Measurements from ENCODE around the gene ZNF780A. TPM values are rescaled to one million over a fixed set of nuclear protein-coding genes. Genes with fewer than 3 reads are reported as not detected.
"Not testable (repeated sequence)": the region's sequence is repeated elsewhere in the genome, so short reads cannot be mapped to it uniquely, and the experiment has no call there.

Gene ZNF780A
- total RNA-seq, 4 donors from 2014 or later = 9.6 to 15.7 (median 13.0) TPM

DNA sequence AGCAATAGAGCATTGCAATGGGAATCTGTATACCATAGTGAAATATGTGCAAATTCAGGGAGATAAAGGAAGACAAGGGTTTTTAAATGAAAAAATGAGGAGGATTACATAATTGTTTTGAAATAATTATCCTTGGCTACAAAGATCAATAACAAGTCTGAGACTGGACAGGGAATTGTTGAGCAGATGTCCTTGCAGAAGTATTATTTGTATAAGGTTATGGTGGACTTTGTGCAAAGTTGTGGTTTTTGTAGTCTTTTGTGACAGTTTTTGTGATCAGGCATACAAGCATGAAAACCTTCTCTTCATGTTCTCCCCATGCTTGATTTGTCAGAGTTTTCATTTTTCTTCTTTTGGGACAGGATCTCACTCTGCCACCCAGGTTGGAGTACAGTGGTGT lies 25.3 kb upstream of the ZNF780A start:
- TF ChIP-seq POLR2A (IDR thresholded peaks at IDR 0.05) (no peak), EP300 (IDR thresholded peaks at IDR 0.05) (no peak)
- TF ChIP-seq, protein P1, sequence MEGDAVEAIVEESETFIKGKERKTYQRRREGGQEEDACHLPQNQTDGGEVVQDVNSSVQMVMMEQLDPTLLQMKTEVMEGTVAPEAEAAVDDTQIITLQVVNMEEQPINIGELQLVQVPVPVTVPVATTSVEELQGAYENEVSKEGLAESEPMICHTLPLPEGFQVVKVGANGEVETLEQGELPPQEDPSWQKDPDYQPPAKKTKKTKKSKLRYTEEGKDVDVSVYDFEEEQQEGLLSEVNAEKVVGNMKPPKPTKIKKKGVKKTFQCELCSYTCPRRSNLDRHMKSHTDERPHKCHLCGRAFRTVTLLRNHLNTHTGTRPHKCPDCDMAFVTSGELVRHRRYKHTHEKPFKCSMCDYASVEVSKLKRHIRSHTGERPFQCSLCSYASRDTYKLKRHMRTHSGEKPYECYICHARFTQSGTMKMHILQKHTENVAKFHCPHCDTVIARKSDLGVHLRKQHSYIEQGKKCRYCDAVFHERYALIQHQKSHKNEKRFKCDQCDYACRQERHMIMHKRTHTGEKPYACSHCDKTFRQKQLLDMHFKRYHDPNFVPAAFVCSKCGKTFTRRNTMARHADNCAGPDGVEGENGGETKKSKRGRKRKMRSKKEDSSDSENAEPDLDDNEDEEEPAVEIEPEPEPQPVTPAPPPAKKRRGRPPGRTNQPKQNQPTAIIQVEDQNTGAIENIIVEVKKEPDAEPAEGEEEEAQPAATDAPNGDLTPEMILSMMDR (IDR thresholded peaks at IDR 0.05) = no peak
- H3K4me1 ChIP-seq = no peaks in the 10 kb centered on the region
- no peak overlapping the region for H3K27ac ChIP-seq

DNA sequence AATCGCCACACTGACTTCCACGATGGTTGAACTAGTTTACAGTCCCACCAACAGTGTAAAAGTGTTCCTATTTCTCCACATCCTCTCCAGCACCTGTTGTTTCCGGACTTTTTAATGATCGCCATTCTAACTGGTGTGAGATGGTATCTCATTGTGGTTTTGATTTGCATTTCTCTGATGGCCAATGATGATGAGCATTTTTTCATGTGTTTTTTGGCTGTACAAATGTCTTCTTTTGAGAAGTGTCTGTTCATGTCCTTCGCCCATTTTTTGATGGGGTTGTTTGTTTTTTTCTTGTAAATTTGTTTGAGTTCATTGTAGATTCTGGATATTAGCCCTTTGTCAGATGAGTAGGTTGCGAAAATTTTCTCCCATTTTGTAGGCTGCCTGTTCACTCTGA lies 23.4 kb upstream of the ZNF780A start:
- not testable (repeated sequence) for H3K4me3 ChIP-seq; DNase-seq (ENCODE audit: low spot score in 2 of 2); H3K4me1 ChIP-seq; H3K27me3 ChIP-seq; H3K9me3 ChIP-seq; H3K27ac ChIP-seq; H3K36me3 ChIP-seq
- 79 to 95% methylated on average over 4 of the region's 6 CpGs for WGBS, 2 donors

More for the DNA sequence above, 25.3 kb upstream of the ZNF780A start:
- H3K36me3 ChIP-seq = no peaks in the 10 kb centered on the region
- H3K27me3 ChIP-seq = no peaks in the 10 kb centered on the region
- H3K9me3 ChIP-seq = peaks cover 0 to 8% (median 0%) of the 10 kb centered on the region in 4 donors
- no peak overlapping the region for H3K4me3 ChIP-seq
- no peak for DNase-seq (ENCODE audit: low spot score in 2 of 2)

DNA sequence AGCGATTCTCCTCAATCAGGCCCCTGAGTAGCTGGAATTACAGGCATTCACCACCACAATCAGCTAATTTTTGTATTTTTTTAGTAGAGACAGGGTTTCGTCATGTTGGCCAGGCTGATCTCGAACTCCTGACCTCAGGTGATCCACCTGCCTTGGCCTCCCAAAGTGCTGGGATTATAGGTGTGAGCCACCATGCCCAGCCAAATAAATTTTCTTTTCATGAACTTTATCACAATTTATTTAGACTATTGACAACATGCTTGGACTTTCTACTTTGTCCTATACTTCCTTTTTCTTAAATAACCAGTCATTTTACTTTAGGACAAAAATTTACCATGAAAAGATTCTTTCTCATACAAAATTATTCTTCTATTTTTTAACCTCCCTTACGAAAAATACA lies 21.5 kb upstream of the ZNF780A start:
- DNase-seq (ENCODE audit: low spot score in 2 of 2); H3K36me3 ChIP-seq; H3K27ac ChIP-seq; H3K4me1 ChIP-seq; H3K4me3 ChIP-seq; H3K27me3 ChIP-seq; H3K9me3 ChIP-seq: not testable (repeated sequence)
- WGBS, 2 donors = 58 to 64% methylated on average over 4 of the region's 4 CpGs

DNA sequence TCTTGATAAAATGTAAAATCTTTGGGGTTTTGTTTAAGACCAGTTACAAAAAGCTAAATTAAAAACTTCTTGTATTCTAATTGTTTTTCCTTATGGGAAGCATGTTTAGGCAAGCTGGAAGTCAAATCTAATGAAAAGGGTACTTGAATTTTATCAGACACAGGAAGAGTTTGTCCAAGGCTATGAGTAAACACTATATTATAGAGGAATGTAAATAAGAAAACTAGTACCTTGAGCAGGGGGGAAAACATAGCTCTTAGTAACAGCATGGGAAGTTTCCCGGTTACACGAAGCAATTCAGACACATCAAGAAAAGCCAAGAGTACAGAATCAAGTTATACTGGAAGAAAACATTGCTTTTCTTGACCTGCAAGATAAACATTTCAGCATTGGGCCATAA lies 19.8 kb upstream of the ZNF780A start:
- Histone ChIP-seq H3K4me1 (no peaks in the 10 kb centered on the region), H3K36me3 (no peaks in the 10 kb centered on the region), H3K4me3 (no peak overlapping the region), H3K9me3 (peaks cover 0 to 8% (median 0%) of the 10 kb centered on the region in 4 donors), H3K27me3 (no peaks in the 10 kb centered on the region), H3K27ac (no peak overlapping the region)
- no peak for TF ChIP-seq POLR2A (IDR thresholded peaks at IDR 0.05)
- TF ChIP-seq, protein P1 (IDR thresholded peaks at IDR 0.05) = no peak
- TF ChIP-seq EP300 (IDR thresholded peaks at IDR 0.05) = no peak
- WGBS, 2 donors = 67 to 85% methylated on average over 2 of the region's 2 CpGs
- no peak for DNase-seq (ENCODE audit: low spot score in 2 of 2)

DNA sequence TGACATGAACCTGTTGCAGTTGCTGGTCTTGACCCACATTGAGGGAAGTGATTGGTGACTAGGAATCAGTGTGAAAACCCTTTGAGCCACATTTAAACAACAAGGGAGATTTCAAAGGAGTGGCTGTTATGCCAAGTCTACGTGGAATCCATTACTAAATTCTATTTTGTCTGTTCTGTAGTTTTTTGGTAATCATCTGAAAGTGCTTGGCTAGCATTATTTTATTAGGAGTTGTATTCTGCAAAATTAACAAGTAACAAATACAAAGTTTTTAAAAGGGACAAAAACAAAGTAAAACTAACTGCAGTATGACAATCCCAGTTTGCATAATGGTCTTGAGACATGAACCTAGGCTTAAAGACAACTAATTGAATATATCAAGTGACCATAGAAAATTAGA lies 14.0 kb upstream of the ZNF780A start:
- no peaks in the 10 kb centered on the region for H3K9me3 ChIP-seq
- no peaks in the 10 kb centered on the region for H3K4me1 ChIP-seq
- WGBS, 2 donors = 37 to 60% methylated on average over 1 of the region's 1 CpG
- no peak overlapping the region for H3K27ac ChIP-seq
- H3K36me3 ChIP-seq = no peaks in the 10 kb centered on the region
- DNase-seq (ENCODE audit: low spot score in 2 of 2) = no peak
- no peaks in the 10 kb centered on the region for H3K27me3 ChIP-seq
- no peak overlapping the region for H3K4me3 ChIP-seq
- TF ChIP-seq POLR2A (IDR thresholded peaks at IDR 0.05) (no peak), EP300 (IDR thresholded peaks at IDR 0.05) (no peak)
- TF ChIP-seq, protein P1 (IDR thresholded peaks at IDR 0.05) = no peak

DNA sequence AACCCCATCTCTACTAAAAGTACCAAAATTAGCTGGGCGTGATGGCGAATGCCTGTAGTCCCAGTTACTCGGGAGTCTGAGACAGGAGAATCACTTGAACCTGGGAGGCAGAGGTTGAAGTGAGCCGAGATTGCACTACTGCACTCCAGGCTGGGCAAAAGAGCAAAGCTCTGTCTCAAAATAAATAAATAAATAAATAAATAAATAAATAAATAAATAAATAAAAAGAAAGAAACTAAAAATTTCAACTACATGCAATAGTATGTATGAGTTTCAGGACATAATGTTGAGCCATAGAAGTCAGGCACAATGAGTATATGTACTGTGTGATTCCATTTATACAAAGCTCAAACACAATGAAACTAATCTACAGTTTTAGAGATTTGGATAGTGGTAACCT lies 12.9 kb upstream of the ZNF780A start:
- DNase-seq (ENCODE audit: low spot score in 2 of 2) = no peak
- Histone ChIP-seq H3K36me3 (no peaks in the 10 kb centered on the region), H3K27me3 (no peaks in the 10 kb centered on the region), H3K27ac (no peak overlapping the region), H3K4me1 (no peaks in the 10 kb centered on the region), H3K9me3 (no peaks in the 10 kb centered on the region), H3K4me3 (no peak overlapping the region)
- 84 to 85% methylated on average over 4 of the region's 4 CpGs for WGBS, 2 donors
- no peak for TF ChIP-seq EP300 (IDR thresholded peaks at IDR 0.05)
- no peak for TF ChIP-seq POLR2A (IDR thresholded peaks at IDR 0.05)
- TF ChIP-seq, protein P1 (IDR thresholded peaks at IDR 0.05) = no peak

All from tibial nerve (tissue), 4 donors.